Gastroesophageal sphincter (tissue), 4 donors: Measurements from ENCODE around the gene TNS1. TPM values are rescaled to one million over a fixed set of nuclear protein-coding genes. Genes with fewer than 3 reads are reported as not detected.

ENCODE experiments used
- ATAC-seq: fragments of 150-250 bp; one replicate; pipeline ENCODE4 v1.9.1; 2016; ENCODE audit warnings: mild to moderate bottlenecking, moderate library complexity
- H3K27ac ChIP-seq, 4 donors: fragments of 200-600 bp; sonication (generic) in 3 of 4; 1 replicate in 3 of 4; 2 replicates in 1 of 4; pipeline ENCODE4 v1.5.1; 2016 to 2019
- H3K27me3 ChIP-seq: fragments of 200-600 bp; sonication (generic); one replicate; pipeline ENCODE4 v1.5.1; 2019
- H3K36me3 ChIP-seq, 2 donors: fragments of 200-600 bp; sonication (generic); one replicate each; pipeline ENCODE4 v1.5.1; 2019; ENCODE audit warnings: control low read depth in 1 of 2
- H3K4me1 ChIP-seq, 3 donors: fragments of 200-600 bp; sonication (generic); 1 replicate in 2 of 3; 2 replicates in 1 of 3; pipeline ENCODE4 v1.5.1; 2016 to 2019; ENCODE audit warnings: control low read depth in 2 of 3
- H3K4me3 ChIP-seq, 2 donors: fragments of 200-600 bp; sonication (generic); one replicate each; pipeline ENCODE4 v1.5.1; 2019; ENCODE audit warnings: mild to moderate bottlenecking in 1 of 2, moderate library complexity in 1 of 2
- H3K9me3 ChIP-seq, 3 donors: fragments of 200-600 bp; sonication (generic); one replicate each; pipeline ENCODE4 v1.5.1; 2017 to 2019; ENCODE audit warnings: control low read depth in 2 of 3
- EP300 ChIP-seq: sonication (generic); formaldehyde crosslinking; IDR thresholded peaks from one replicate; pipeline ENCODE4 v1.6.1; 2017; ENCODE audit warnings: antibody characterized with exemption, mild to moderate bottlenecking
- POLR2A ChIP-seq, 2 donors: fragments of 450-650 bp; IDR thresholded peaks; one replicate each; pipeline ENCODE4 v1.6.1; 2017; ENCODE audit warnings: antibody characterized with exemption in 2 of 2, mild to moderate bottlenecking in 2 of 2, moderate library complexity in 1 of 2
- POLR2AphosphoS5 ChIP-seq: sonication (generic); formaldehyde crosslinking; IDR thresholded peaks from one replicate; pipeline ENCODE4 v1.6.1; 2017; ENCODE audit warnings: antibody characterized with exemption
- WGBS, 2 donors: methylation state at CpG; one replicate each; pipeline ENCODE4 v1.1.5; 2018; ENCODE audit warnings: low coverage in 1 of 2; 5-methylcytosine and 5-hydroxymethylcytosine counted together
- total RNA-seq, 4 donors: library from RNA; depleted of rRNA; stranded (reverse); fragments of >200 nt; gene quantifications; one replicate each; pipeline ENCODE4 v1.1.0, GENCODE V29; 2016
- TF ChIP-seq, protein P1 (sequence below), 4 experiments: fragments of 200-600 bp in 2 of 4; fragments of 450-650 bp in 2 of 4; sonication (generic) in 1 of 4; IDR thresholded peaks; one replicate each; pipeline ENCODE4 v1.5.1; 2017 to 2019; ENCODE audit warnings: antibody characterized with exemption in 4 of 4, mild to moderate bottlenecking in 2 of 4, moderate library complexity in 2 of 4

The TNS1 gene
- total RNA-seq, 4 donors from 2014 or later, result 825 to 2,193 (median 1,462) TPM

DNA sequence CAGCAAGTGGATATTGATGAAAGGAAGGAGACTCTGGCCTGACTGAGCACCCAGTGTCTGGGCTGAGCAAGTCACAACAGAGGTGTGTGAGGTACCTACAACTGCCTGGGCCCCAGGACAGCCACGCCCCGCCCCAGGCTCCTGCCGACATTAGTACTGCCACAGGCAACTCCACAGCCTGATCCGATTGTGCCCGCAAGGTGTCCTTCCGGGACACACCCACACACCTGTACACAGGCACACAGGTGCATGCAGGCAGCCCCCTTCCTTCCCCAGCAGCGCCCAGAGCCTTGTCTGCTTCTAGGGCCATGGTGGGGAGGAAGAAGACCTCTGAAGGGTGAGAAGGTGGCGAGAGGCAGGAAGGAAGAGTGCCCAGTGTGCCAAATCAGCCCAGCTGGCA, 83.6 kb downstream of the TNS1 start:
- 20% methylated on average over 1 of the region's 8 CpGs; no CpG with 5 or more reads in 1 of the 2 donors for WGBS, 2 donors
- Histone ChIP-seq H3K4me3 (peak overlapping the region in 1 of 2 donors; percentile 36), H3K27ac (peak overlapping the region; percentile 97 to 99 (median 97)), H3K27me3 (no peaks in the 10 kb centered on the region), H3K36me3 (peaks cover 0 to 30% of the 10 kb centered on the region in 2 donors), H3K9me3 (no peaks in the 10 kb centered on the region), H3K4me1 (peaks cover 36 to 100% (median 100%) of the 10 kb centered on the region in 3 donors)
- no peak for ATAC-seq
- TF ChIP-seq POLR2AphosphoS5 (no peak), POLR2A (IDR thresholded peaks at IDR 0.05) (no peak), EP300 (no peak)
- TF ChIP-seq, protein P1, sequence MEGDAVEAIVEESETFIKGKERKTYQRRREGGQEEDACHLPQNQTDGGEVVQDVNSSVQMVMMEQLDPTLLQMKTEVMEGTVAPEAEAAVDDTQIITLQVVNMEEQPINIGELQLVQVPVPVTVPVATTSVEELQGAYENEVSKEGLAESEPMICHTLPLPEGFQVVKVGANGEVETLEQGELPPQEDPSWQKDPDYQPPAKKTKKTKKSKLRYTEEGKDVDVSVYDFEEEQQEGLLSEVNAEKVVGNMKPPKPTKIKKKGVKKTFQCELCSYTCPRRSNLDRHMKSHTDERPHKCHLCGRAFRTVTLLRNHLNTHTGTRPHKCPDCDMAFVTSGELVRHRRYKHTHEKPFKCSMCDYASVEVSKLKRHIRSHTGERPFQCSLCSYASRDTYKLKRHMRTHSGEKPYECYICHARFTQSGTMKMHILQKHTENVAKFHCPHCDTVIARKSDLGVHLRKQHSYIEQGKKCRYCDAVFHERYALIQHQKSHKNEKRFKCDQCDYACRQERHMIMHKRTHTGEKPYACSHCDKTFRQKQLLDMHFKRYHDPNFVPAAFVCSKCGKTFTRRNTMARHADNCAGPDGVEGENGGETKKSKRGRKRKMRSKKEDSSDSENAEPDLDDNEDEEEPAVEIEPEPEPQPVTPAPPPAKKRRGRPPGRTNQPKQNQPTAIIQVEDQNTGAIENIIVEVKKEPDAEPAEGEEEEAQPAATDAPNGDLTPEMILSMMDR (IDR thresholded peaks at IDR 0.05), result no peak

DNA sequence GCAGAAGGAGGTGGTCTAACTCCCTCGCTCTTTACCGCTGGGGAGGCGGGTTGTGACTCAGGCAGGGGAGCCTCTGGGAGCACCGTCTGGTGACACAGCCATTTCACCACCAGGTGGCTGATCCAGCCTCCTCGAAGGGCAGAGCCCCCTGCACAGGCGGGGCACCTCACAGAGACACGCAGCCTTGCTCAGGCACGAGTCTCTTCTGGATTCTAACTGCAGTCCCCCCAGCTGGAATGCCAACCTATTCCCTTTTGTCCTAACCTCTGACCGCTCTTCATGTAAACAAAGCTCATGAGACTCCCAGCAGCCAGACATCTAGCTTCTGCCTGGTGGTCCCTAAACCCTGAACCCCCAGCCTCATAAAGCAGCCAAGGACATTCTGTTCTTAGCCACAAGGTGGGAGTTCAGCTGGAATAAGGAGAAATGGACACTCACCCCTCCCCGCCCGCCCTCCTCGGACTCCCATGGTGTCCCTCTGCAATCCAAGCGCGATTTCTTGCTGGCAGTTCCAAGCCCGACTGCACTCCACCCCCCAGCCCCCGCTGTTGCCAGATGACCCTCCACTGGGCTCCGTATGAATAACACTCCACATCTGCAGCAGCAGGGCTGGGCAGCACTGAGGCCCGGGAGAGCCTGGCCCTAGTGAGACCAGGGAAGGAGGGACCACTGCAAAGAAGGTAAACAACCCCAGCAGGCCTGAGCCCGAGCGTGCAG, 84.3 kb downstream of the TNS1 start:
- no peak for ATAC-seq
- Histone ChIP-seq H3K9me3 (no peaks in the 10 kb centered on the region), H3K4me1 (peaks cover 42 to 100% (median 100%) of the 10 kb centered on the region in 3 donors), H3K4me3 (no peak overlapping the region), H3K27me3 (no peaks in the 10 kb centered on the region), H3K36me3 (peaks cover 0 to 30% of the 10 kb centered on the region in 2 donors), H3K27ac (peak overlapping the region; percentile 97 to 99 (median 97))
- WGBS, 2 donors, result 6 to 21% methylated on average over 2 to 4 of the region's 20 CpGs
- TF ChIP-seq, protein P1 (IDR thresholded peaks at IDR 0.05), result peak in 3 of 4 experiments; percentile 41 to 63 (median 59)
- TF ChIP-seq POLR2A (IDR thresholded peaks at IDR 0.05) (peak in 1 of 2 donors; percentile 31), EP300 (no peak), POLR2AphosphoS5 (peak; percentile 44)

DNA sequence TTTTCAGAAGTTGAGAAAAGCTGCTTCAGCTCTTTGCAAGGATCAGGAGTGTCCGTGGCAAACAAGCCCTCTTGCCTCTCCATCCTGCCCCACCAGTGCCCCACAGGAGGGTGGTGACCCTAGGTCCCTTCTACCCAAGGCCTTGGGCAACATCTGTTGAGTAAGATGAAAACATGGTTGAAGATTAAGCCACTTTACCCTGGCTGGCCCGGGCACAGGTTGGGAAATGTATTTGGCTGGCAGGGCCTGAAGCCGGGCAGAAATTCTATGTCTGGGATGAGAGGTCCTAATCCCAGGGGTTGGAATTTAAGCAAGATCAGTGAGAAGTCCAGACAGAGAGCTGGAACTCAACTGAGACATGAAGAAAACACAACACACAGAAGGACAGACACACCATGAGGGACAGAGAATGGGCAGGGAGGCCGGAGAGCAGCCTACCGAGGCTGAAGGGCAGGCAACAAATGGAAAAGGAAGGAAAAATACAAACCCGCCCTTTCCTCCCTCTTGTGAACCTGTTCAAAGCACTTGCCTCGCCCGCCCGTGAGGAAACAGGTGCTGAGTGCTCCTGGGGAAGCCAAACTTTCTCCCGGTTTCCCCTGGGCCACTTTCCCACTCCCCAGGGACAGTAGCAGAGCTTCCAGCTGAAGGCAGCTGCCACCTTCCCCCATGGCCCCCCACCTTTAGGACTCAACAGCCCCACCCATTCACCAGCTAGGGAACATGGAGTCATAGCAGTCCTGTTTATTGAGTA, 86.1 kb downstream of the TNS1 start:
- H3K4me3 ChIP-seq, result peak overlapping the region in 1 of 2 donors; percentile 4
- H3K4me1 ChIP-seq, result peaks cover 57 to 100% (median 98%) of the 10 kb centered on the region in 3 donors
- H3K36me3 ChIP-seq, result peaks cover 0 to 30% of the 10 kb centered on the region in 2 donors
- WGBS, 2 donors, result 16 to 45% methylated on average over 3 to 9 of the region's 10 CpGs
- peak; percentile 21 for ATAC-seq
- peak; percentile 91 for TF ChIP-seq POLR2AphosphoS5
- no peak for TF ChIP-seq POLR2A (IDR thresholded peaks at IDR 0.05)
- no peaks in the 10 kb centered on the region for H3K9me3 ChIP-seq
- H3K27me3 ChIP-seq, result no peaks in the 10 kb centered on the region
- H3K27ac ChIP-seq, result peak overlapping the region; percentile 97 to 99 (median 97)

DNA sequence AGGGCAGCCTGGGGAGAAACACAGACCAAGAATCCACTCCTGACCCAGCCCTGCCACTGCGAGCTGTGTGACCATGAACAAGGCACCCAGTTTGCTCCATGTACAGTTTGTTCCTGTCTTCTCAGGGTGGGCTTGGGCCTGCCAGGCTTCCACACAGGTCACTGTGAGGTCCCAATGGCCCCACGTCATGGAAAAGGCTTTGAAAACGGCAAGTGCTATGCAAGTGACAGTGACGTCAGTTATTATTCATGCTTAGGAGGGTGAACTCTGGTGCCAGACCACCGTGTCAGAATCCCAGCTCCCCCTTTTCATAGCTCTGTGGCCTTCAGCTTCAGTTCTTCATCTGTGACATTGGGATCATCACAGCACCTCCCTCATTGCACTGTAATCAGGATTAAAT, 87.1 kb downstream of the TNS1 start:
- TF ChIP-seq, protein P1 (IDR thresholded peaks at IDR 0.05), result no peak
- TF ChIP-seq POLR2A (IDR thresholded peaks at IDR 0.05) (no peak), POLR2AphosphoS5 (peak; percentile 72), EP300 (peak; percentile 81)

DNA sequence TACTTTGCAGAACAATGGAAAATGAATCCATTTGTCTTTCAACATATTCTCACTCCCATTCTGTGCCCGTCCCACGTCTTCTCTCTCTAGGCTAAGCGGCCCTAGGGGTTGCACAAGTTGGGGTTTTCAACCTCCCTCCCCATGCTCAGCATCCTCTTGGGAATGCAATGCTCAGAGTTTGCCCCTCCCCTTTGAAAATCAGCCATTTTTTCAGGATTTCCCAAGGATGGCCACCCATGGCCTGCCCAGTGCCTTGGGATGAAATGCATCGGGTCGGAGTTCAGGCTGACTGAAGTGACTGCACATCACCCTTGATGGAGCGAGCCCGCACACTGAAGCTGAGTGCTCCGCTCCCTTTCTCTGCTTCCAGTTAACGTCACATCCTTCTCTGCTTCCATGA, 87.9 kb downstream of the TNS1 start:
- no peaks in the 10 kb centered on the region for H3K27me3 ChIP-seq
- WGBS, 2 donors, result 46 to 52% methylated on average over 4 to 9 of the region's 9 CpGs
- ATAC-seq, result no peak
- H3K4me3 ChIP-seq, result no peak overlapping the region
- TF ChIP-seq POLR2AphosphoS5 (peak; percentile 34), EP300 (no peak), POLR2A (IDR thresholded peaks at IDR 0.05) (no peak)
- TF ChIP-seq, protein P1 (IDR thresholded peaks at IDR 0.05), result no peak
- peak overlapping the region; percentile 97 to 99 (median 97) for H3K27ac ChIP-seq
- H3K36me3 ChIP-seq, result peaks cover 0 to 30% of the 10 kb centered on the region in 2 donors
- H3K9me3 ChIP-seq, result no peaks in the 10 kb centered on the region
- peaks cover 71 to 100% (median 98%) of the 10 kb centered on the region in 3 donors for H3K4me1 ChIP-seq

More for the DNA sequence above, 87.1 kb downstream of the TNS1 start:
- Histone ChIP-seq H3K27me3 (no peaks in the 10 kb centered on the region), H3K27ac (peak overlapping the region; percentile 97 to 99 (median 97)), H3K4me3 (no peak overlapping the region), H3K4me1 (peaks cover 65 to 100% (median 98%) of the 10 kb centered on the region in 3 donors), H3K9me3 (no peaks in the 10 kb centered on the region), H3K36me3 (peaks cover 0 to 30% of the 10 kb centered on the region in 2 donors)
- ATAC-seq, result no peak
- WGBS, 2 donors, result 22 to 39% methylated on average over 3 to 4 of the region's 5 CpGs
